ENCODE results near the gene ARPC1B.
A peak's percentile ranks its signal among the peaks of the same experiment; 100 is the strongest.

The ARPC1B gene

GRCh38 chr7:99433158-99433557 lies 58.6 kb downstream of the ARPC1B start:
- no peak for DNase-seq (ENCODE audit: low spot score)
- TF ChIP-seq CTCF (IDR thresholded peaks at IDR 0.05; ENCODE audit: extremely low read depth, missing control alignments) = no peak

GRCh38 chr7:99437946-99438572 lies 63.5 kb downstream of the ARPC1B start:
- no peak for DNase-seq (ENCODE audit: low spot score)
- TF ChIP-seq CTCF (IDR thresholded peaks at IDR 0.05; ENCODE audit: extremely low read depth, missing control alignments) = no peak

- peak; percentile 99 for DNase-seq (ENCODE audit: low spot score)
- TF ChIP-seq CTCF (IDR thresholded peaks at IDR 0.05; ENCODE audit: extremely low read depth, missing control alignments) = no peak
These were observed 64.3 kb downstream of the ARPC1B start, which contains the start of the genes CPSF4 and PTCD1 for GRCh38 chr7:99438573-99439480. Gene CPSF4, plus strand, starts transcription at chr7:99438943. Its CDS starts 140 bp downstream, at chr7:99439083. Gene PTCD1, minus strand, starts transcription at chr7:99438798. Its CDS starts 3,556 bp downstream, at chr7:99435242.

GRCh38 chr7:99440195-99440594 lies 65.7 kb downstream of the ARPC1B start:
- TF ChIP-seq CTCF (IDR thresholded peaks at IDR 0.05; ENCODE audit: extremely low read depth, missing control alignments) = no peak
- DNase-seq (ENCODE audit: low spot score) = no peak

Data from GM20000 (cell line).